ACC112 (cell line): ENCODE measurements around the gene CDK5RAP1.
"Not testable (repeated sequence)": the region's sequence is repeated elsewhere in the genome, so short reads cannot be mapped to it uniquely, and the experiment has no call there.

Experiments
- H2AFZ ChIP-seq: fragments of 200-600 bp; sonication (generic); one replicate; pipeline ENCODE4 v1.6.0; 2017; ENCODE audit warnings: antibody characterized with exemption, low read length; ENCODE audit not compliant: unreplicated experiment
- H3K27ac ChIP-seq: fragments of 200-600 bp; sonication (generic); 2 replicates; pipeline ENCODE4 v1.5.1; 2014; ENCODE audit warnings: low read depth, mild to moderate bottlenecking, antibody characterized with exemption, low read length, moderate library complexity
- H3K27me3 ChIP-seq: fragments of 200-600 bp; sonication (generic); 2 replicates; pipeline ENCODE4 v1.6.1; 2014; ENCODE audit warnings: mild to moderate bottlenecking, antibody characterized with exemption, low read length, moderate library complexity, mixed read lengths; ENCODE audit not compliant: insufficient read depth
- H3K36me3 ChIP-seq: fragments of 200-600 bp; sonication (generic); 2 replicates; pipeline ENCODE4 v1.6.1; 2016; ENCODE audit warnings: mild to moderate bottlenecking, antibody characterized with exemption, low read length, moderate library complexity, mixed read lengths; ENCODE audit not compliant: insufficient read depth
- H3K4me1 ChIP-seq: fragments of 200-600 bp; sonication (generic); one replicate; pipeline ENCODE4 v1.6.1; 2016; ENCODE audit warnings: low read length, mixed read lengths; ENCODE audit not compliant: insufficient read depth, unreplicated experiment, control insufficient read depth
- H3K4me3 ChIP-seq: fragments of 200-600 bp; sonication (generic); 2 replicates; pipeline ENCODE4 v1.5.1; 2014; ENCODE audit warnings: mild to moderate bottlenecking, low read depth, low read length
- H3K79me2 ChIP-seq: fragments of 200-600 bp; sonication (generic); one replicate; pipeline ENCODE4 v1.6.0; 2016; ENCODE audit warnings: low read length; ENCODE audit not compliant: control insufficient read depth, unreplicated experiment, insufficient read depth

Gene CDK5RAP1

DNA sequence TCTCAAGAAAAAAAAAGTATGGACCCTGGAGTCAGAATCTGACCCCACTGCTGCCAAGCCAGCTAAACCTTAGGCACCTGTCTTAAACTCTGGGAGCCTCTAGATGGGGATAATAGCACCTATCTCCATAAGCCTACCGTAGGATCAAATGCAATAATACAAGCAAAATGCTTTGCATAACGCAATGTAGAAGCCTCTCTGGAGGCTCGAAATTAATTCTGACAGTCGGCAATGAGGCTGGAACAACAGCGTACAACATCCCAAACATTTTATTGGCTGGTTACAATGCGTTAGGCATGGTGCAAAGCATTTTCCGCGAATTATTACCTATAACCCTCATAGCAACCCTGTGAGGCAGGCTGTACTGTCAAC, 521 bp downstream of the CDK5RAP1 start:
- peaks cover 7% of the 10 kb centered on the region for H3K4me1 ChIP-seq
- peaks cover 3% of the 10 kb centered on the region; the same call in 1 of the 2 replicates for H3K36me3 ChIP-seq
- peak overlapping the region; percentile 96 for H3K4me3 ChIP-seq
- peaks cover 55% of the 10 kb centered on the region for H3K79me2 ChIP-seq
- H3K27ac ChIP-seq = no peak overlapping the region
- peak overlapping the region; percentile 90 for H2AFZ ChIP-seq
- no peaks in the 10 kb centered on the region for H3K27me3 ChIP-seq

DNA sequence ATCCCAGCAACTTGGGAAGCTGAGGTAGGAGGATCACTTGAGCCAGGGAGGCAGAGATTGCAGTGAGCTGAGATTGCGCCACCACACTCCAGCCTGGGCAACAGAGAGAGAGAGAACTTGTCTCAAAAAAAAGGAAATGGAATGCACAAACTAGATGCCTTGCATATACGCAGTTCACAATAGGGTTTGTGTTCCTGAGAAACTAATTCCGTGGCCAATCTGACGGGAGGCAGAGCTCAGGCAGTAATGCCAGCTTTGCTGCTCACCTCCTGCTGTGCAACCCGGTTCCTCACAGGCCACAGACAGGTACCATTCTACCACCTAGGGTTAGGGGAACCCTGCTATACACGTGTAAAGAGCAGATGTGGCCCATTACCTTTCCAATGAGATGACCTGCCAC, 1.4 kb downstream of the CDK5RAP1 start:
- peak overlapping the region; percentile 96 for H3K4me3 ChIP-seq
- H3K27me3 ChIP-seq = no peaks in the 10 kb centered on the region
- H3K27ac ChIP-seq = no peak overlapping the region
- H3K79me2 ChIP-seq = peaks cover 55% of the 10 kb centered on the region
- H3K4me1 ChIP-seq = peaks cover 7% of the 10 kb centered on the region
- no peak overlapping the region for H2AFZ ChIP-seq
- peaks cover 3% of the 10 kb centered on the region; the same call in 1 of the 2 replicates for H3K36me3 ChIP-seq

DNA sequence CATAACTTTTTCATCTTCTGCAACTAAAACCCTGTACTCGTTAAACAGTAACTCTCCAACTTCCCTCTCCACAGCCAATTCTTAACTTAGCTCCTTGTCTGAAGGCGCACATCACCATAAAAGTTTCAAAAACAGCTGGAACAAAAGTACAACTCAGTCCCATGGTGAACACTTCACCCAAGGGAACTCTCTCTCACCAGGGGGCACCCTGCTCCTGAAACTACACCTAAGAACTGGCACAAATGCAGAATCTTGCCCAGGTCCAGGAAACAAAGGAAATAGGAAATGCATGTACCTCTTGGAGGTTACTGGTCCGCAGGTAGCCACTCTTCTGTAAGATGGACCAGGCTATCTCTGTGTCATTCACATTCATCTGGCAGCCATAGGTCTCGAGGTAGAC, 6.6 kb downstream of the CDK5RAP1 start:
- no peak overlapping the region for H3K4me3 ChIP-seq
- H3K27me3 ChIP-seq = no peaks in the 10 kb centered on the region
- H3K79me2 ChIP-seq = peaks cover 34% of the 10 kb centered on the region
- H3K36me3 ChIP-seq = peaks cover 9% of the 10 kb centered on the region; the same call in 1 of the 2 replicates
- H3K4me1 ChIP-seq = peaks cover 7% of the 10 kb centered on the region
- H2AFZ ChIP-seq = no peak overlapping the region
- H3K27ac ChIP-seq = no peak overlapping the region

DNA sequence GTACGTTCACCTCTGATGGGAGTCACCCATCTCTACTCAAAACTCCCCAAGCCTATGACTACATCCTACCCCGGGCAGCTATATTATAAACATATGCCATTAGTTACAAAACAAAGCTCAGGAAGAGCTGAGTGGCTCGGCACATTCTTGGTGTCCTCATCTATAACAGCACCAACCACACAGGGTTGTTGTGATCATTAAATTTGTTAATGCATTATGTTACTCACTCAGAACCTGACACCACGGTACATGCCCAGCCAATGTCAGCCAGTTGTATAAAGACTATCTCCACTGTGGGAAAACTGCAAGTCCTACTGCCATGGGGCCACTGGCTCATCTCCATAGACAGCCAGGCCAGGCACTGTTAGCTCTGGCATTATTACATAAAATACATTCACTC, 7.7 kb downstream of the CDK5RAP1 start:
- Histone ChIP-seq H2AFZ (no peak overlapping the region), H3K4me1 (peaks cover 7% of the 10 kb centered on the region), H3K79me2 (peaks cover 23% of the 10 kb centered on the region), H3K27ac (no peak overlapping the region), H3K27me3 (no peaks in the 10 kb centered on the region), H3K36me3 (peaks cover 7% of the 10 kb centered on the region; the same call in 1 of the 2 replicates), H3K4me3 (no peak overlapping the region)

DNA sequence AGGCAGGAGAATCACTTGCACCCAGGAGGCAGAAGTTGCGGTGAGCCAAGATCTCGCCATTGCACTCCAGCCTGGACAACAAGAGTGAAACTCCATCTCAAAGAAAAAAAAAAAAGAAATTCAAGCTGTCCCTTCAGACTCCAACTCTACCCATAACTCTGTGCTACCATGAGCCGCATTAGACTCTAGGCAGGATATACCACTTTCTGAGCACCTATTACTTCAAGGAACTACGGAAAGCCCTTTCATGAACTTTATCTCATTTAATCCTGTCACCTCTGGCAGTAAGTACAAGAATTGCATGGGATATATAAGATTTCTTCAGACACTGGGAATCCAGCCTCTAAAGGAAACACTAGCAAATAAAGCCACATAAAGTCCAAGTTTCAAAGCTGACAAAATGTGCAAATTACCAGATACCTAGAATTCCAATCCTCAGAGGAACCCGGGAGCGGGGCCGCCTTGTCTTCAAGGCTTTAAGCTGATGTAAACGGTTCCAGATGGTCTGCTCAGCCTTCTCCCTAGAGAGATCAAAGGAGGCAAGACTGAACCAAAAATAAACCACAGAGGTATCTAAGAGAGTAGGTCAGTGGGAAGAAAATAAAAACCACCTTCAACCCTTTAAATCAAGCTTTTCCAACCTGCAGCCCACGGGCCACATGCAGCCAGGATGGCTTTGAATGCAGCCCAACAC, 9.4 kb downstream of the CDK5RAP1 start:
- Histone ChIP-seq H3K79me2 (peaks cover 10% of the 10 kb centered on the region), H3K36me3 (peaks cover 7% of the 10 kb centered on the region; the same call in 1 of the 2 replicates), H2AFZ (no peak overlapping the region), H3K4me1 (peaks cover 16% of the 10 kb centered on the region), H3K27me3 (no peaks in the 10 kb centered on the region), H3K27ac (no peak overlapping the region), H3K4me3 (no peak overlapping the region)

DNA sequence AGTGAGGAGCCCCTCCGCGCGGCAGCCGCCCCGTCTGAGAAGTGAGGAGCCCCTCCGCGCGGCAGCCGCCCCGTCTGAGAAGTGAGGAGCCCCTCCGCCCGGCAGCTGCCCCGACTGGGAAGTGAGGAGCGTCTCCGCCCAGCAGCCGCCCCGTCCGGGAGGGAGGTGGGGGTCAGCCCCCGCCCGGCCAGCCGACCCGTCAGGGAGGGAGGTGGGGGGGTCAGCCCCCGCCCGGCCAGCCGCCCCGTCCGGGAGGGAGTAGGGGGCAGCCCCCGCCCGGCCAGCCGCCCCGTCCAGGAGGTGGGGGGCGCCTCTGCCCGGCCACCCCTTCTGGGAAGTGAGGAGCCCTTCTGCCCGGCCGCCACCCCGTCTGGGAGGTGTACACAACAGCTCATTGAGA, 12.0 kb downstream of the CDK5RAP1 start:
- H3K27ac ChIP-seq, H3K36me3 ChIP-seq, H3K27me3 ChIP-seq, H3K79me2 ChIP-seq, H3K4me3 ChIP-seq, H2AFZ ChIP-seq: not testable (repeated sequence)
- H3K4me1 ChIP-seq = peaks cover 16% of the 10 kb centered on the region

DNA sequence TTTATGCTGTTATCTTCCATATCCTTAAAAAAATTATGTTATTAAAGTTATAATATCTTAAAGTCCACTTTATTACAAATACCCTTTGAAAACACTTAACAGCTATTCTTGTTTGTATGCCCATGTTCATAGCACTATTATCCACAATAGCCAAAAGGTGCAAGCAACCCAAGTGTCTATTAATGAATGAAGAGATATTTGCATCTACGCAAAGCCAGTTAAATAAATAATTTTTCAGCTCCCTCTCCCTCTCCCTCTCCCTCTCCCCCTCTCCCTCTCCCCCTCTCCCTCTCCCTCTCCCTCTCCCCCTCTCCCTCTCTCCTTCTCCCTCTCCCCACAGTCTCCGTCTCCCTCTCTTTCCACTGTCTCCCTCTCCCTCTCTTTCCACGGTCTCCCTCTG, 13.1 kb downstream of the CDK5RAP1 start:
- peaks cover 9% of the 10 kb centered on the region for H3K36me3 ChIP-seq

DNA sequence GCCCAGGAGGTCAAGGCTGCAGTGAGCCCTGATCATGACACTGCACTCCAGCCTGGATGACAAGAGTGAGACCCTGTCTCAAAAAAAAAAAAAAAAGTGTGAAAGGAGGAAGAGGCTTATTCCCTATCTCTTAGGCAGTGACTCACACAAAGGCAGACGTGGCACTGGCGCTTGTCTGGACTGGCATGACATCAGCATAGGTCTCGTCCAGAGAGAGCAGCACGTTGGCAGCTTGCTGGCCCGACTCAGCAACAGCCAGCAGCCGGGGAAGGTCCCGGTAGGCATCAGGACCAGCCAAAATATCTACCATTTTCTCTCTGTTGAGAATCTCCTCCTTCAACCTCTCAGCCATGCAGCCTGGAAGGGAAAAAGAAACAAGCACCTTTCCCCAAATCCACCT, 14.1 kb downstream of the CDK5RAP1 start:
- H3K79me2 ChIP-seq = no peaks in the 10 kb centered on the region
- no peaks in the 10 kb centered on the region for H3K27me3 ChIP-seq
- H3K27ac ChIP-seq = peak overlapping the region; percentile 30
- no peak overlapping the region for H3K4me3 ChIP-seq
- H3K4me1 ChIP-seq = peaks cover 14% of the 10 kb centered on the region
- peaks cover 6% of the 10 kb centered on the region for H3K36me3 ChIP-seq
- no peak overlapping the region for H2AFZ ChIP-seq

More for the DNA sequence above, 13.1 kb downstream of the CDK5RAP1 start:
- H3K4me1 ChIP-seq = peaks cover 16% of the 10 kb centered on the region
- no peak overlapping the region for H3K27ac ChIP-seq
- H2AFZ ChIP-seq = no peak overlapping the region
- H3K27me3 ChIP-seq = no peaks in the 10 kb centered on the region
- H3K4me3 ChIP-seq = no peak overlapping the region
- H3K79me2 ChIP-seq = no peaks in the 10 kb centered on the region

DNA sequence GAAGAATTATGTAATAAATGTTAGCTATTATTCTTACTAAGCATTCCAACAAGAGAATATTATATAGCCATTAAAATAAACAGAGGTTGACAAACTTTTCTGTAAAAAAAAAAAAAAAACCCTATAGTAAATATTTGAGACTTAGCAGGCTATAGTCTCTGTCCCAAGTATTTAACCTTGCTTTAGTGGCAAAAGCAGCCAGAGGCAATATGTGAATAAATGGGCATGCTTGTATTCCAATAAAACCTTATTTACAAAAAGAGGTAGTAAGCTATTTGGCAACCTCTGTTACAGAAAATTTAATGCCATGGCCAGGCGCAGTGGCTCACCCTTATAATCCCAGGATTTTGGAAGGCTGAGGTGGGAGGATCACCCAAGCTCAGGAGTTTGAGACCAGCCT, 14.6 kb downstream of the CDK5RAP1 start:
- Histone ChIP-seq H3K4me3 (no peak overlapping the region), H3K27ac (no peak overlapping the region; the same call in 1 of the 2 replicates), H3K79me2 (no peaks in the 10 kb centered on the region), H3K27me3 (no peaks in the 10 kb centered on the region), H3K36me3 (peaks cover 6% of the 10 kb centered on the region), H2AFZ (no peak overlapping the region), H3K4me1 (peaks cover 9% of the 10 kb centered on the region)

DNA sequence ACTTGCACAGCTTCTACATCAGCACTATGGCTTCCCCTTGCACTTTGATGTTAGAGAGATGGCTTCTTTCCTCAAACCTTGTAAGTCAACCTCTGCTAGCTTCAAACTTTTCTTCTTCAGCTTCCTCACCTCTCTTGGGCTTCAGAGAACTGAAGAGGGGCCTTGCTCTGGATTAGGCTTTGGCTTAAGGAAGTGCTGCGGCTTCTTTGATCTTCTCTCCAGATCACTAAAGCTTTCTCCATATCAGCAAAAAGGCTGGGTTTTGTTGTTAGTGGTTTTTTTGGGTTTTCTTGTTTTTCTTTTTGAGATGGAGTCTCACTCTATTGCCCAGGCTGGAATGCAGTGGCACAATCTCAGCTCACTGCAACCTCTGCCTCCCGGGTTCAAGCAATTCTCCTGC, 24.0 kb downstream of the CDK5RAP1 start:
- Histone ChIP-seq H3K36me3 (peaks cover 13% of the 10 kb centered on the region), H3K27me3 (no peaks in the 10 kb centered on the region), H3K4me3 (no peak overlapping the region), H2AFZ (no peak overlapping the region), H3K27ac (no peak overlapping the region), H3K79me2 (no peaks in the 10 kb centered on the region), H3K4me1 (peaks cover 20% of the 10 kb centered on the region)
